Activated T-cell treated with anti-CD3 and anti-CD28 coated beads for 24 hours (primary cell): Measurements from ENCODE around the gene IGFN1.
"Not testable (repeated sequence)": the region's sequence is repeated elsewhere in the genome, so short reads cannot be mapped to it uniquely, and the experiment has no call there.

Source experiments
- DNase-seq: peaks from one replicate; pipeline ENCODE4 v3.0.0-alpha.2; 2020; ENCODE audit warnings: low read depth

Gene IGFN1

GRCh38 chr1:201250326-201251011, 59.8 kb downstream of the IGFN1 start:
- no peak for DNase-seq

- no peak for DNase-seq
Measured at GRCh38 chr1:201251411-201251810, 60.8 kb downstream of the IGFN1 start.

DNA sequence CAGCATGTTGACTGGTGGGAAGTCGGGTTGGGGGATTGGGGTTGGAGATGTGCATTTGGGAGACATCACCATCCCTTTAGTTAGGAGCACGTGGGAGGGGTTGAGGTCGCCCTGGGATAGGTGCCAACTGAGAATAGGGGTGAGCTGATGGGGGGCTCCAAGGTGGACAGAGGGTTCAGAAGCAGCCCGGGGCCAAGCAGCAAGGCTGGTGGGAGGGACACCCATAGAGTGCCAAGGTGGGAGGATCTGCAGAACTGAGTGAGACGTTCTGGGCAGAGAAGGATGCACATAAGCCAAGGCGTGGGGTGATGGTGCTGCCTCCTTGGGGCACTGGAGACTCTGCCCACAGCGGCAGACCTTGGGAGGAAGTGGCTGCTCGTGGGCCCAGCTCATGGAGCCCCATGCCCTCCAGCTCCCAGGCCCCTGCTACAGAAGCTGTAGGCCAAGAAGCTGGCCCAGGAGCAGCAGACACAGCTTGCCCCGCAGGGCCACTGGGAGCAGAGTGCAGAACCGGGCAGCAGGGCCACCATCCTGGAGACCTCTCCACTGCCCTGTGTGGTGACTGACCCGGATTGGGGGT, 61.3 kb downstream of the IGFN1 start:
- no peak for DNase-seq

- DNase-seq, result no peak
Measured at GRCh38 chr1:201252944-201253371, 62.3 kb downstream of the IGFN1 start.

DNA sequence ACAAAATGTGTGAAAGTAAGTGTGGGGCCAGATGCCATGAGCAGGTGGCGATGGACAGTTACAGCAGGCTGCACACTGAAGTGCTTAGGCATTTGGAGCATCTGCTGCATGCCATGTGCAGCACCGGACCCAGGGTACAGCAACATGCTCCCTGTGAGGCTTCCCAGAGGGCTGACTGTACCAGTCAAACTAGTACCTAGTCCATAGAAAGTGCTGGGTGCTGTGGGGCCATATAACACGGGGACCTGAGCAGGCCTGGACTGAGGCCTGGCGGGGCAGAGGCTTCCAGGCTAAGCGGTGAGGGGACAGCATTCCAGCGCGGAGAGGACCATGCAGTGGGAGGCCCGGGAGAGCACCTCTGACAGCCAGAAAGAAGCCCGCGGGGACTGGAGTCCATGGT, 62.8 kb downstream of the IGFN1 start:
- DNase-seq, result no peak

GRCh38 chr1:201253906-201254624, 63.4 kb downstream of the IGFN1 start:
- no peak for DNase-seq

- DNase-seq, result peak; percentile 52
Measured at GRCh38 chr1:201254625-201255478, 64.2 kb downstream of the IGFN1 start.

GRCh38 chr1:201255479-201256362, 65.1 kb downstream of the IGFN1 start:
- DNase-seq, result no peak

- not testable (repeated sequence) for DNase-seq
Measured at GRCh38 chr1:201258132-201258531, 67.5 kb downstream of the IGFN1 start.

GRCh38 chr1:201258763-201259230, 68.2 kb downstream of the IGFN1 start:
- no peak for DNase-seq

DNA sequence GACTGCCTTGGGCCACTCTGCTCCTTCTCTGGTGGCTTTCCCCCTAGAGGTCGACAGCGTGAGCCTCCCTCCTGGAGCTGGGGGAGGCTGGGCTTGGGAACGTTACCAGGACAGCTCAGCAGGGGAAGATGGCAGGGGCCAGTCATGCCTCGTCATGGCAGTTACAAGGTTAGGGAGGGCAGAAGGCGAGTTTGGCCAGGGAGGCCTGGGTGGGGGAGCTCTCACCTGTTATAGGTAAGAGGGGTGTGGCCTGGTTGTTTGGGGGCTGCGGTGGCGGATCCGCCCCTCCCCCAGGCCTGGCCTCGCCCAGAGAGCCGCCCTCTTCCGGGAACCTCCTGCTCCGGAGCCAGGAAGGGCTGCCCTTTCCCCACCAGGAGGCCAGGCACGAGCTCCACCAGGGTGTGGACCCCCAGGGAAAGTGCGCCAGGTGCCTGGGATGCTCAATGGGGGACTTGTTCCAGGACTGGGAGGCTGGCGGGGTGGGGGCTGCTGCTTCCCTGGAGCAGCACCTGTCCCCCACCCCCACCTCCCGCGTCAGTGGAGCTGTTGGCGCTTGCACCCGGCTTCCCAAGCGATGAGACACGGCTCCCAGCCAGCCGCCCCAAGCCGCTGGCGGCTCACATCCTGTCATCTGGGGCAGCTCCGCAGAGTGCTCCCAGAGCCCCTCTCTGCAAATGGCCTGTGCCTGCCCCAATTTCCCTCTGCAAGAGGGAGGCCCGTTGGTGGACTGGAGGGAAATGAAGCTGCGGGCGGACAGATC, 69.0 kb downstream of the IGFN1 start:
- DNase-seq, result no peak

- DNase-seq, result no peak
Measured at GRCh38 chr1:201260236-201260590, 69.6 kb downstream of the IGFN1 start.

DNA sequence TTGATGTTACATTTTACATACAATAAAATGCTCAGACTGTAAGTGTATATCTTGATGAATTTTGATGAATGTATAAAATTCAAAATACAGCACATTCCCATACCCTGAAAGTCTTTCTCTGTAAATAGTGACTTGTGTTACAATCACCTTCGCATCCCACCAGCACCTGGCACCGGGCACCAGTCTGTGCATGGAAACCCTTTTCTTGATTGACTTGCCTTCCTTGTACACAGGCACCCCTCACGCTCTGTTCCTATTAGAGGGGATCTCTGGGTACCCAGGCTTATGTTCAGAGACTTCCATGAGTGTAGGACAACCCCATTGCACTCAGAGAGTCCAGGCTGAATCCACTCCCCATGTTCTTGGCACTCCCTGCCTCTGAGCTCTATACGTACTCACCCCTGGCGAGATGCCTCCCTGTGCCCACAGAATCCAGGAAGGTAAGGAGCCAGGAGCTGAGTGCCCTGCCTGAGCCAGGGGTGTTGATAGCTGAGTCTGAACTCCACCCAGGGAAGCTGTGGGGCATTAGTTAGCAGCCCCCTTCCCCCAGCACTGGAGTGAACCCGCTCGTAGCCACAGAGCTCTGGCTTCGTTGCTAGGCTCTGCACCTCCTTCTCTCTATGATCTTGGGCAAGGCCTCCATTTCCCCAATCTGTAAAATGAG, 70.2 kb downstream of the IGFN1 start:
- no peak for DNase-seq

DNA sequence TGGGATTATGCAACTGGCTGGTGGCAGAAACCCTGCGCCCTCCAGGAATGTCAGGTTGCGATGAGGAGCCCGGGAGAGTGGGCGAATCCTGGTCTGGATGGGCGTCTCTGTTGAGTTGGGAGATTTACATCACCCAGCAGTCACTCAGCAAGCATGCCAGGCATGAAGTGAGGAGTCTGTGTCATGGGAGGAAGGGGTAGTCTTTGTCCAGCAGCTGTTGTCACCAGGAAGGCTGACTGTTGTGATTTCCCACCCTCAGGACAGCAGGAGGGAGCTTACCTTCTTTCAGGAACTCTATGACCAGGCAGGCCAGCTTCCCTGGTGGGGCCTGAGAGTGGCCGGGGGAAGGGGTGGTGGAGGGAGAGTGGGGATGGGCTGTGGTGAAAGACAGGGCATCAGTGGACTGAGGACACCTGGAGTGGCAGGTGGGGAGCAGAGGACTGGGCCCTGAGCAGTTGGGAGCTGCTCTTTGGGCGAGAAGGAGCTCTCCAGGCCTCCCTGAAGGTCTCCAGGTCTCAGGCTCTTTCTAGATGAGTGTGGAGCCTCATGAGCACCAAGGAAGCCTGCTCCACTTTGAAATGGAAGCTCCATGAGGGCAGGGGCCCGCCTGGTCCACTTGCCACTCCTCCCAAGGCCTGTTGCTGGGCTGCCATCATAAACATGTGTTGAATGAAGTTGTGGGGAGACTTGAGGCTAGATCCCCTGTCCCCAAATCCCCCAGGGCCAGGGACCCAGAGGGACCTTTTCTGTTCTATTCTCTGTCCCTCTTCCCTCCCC, 71.3 kb downstream of the IGFN1 start:
- DNase-seq, result no peak

DNA sequence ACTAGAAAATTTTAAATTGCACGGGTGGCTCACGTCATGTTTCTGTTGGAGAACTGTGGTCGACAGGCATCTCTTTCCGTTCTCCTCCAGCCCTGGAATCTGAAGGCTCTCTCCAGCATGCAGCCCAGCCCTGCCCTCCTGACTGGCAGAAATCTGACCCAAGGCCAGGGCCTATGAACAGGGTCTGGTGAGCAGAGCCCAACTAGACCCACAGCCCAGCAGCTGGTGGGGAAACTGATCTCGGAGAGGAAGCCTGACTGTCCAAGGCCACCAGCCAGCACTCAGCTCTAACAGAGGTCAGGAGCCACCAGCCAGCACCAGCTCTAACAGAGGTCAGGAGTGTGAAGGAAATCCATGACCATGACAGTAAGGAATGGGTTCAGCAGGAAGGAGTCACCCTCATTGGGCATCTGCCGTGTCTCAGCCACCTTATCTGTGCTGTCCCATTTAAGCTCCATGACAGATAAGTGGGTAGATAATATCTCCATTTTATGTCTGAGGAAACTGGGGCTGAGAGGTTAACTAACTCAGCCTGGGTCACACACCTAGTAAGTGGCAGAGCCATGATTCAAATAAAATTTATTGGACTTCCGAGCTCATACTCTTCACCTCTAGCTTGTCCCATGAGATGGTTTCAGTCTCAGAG, 72.5 kb downstream of the IGFN1 start:
- DNase-seq, result no peak

- no peak for DNase-seq
Measured at GRCh38 chr1:201264072-201264471, 73.4 kb downstream of the IGFN1 start.

DNA sequence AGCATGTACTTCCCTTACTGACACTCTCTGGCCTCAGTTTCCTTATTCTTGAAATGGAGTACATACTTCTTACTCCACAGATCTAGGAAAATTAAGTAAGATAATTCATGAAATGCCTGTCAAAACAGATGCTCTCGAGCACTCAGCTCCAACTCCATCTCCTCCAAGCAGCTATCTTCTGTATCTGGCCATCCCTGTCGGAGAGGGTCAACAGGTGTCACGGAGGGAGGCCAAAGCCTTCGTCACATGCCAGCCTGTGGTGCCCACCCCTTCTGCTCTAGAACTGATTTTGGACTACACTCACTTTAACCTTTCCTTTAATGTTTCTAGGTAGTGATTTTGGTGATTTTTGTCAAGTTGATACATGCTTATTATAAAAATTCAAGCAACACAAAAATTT, 73.9 kb downstream of the IGFN1 start:
- no peak for DNase-seq

GRCh38 chr1:201265756-201266155, 75.1 kb downstream of the IGFN1 start:
- no peak for DNase-seq

DNA sequence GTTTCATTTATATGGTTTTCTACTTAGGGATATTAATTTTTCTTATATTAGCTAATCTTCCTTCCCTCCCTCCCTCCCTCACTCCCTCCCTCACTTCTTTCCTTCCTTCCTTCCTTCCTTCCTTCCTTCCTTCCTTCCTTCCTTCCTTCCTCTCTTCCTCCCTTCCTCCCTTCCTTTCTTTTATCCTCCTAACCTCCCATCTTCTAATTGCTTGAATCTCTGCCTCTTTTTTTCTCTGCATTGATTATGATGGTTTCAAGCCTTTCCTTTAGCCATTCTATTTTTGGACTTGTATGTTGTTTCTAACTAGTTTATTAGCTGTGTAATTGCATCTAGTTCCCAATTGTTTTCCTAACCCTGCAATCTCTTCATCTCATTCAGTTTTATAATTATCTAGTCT, 75.7 kb downstream of the IGFN1 start:
- no peak for DNase-seq
